Activated naive CD8-positive, alpha-beta T cell treated with anti-CD3 and anti-CD28 coated beads, Interleukin-2, amount 10 ng/mL, durations not matched to agents 7 days and 5 days (primary cell): ENCODE results near the gene PIP4K2A. TPM values are rescaled to one million over a fixed set of nuclear protein-coding genes. Genes with fewer than 3 reads are reported as not detected.

Source experiments
- ATAC-seq: fragments of 150-1000 bp; cut with Tn5 transposase; one replicate; pipeline ENCODE4 v1.10.0; 2021; ENCODE audit warnings: low read depth, moderate library complexity
- POLR2A ChIA-PET: fragments of 350-600 bp; sonication (Branson Sonifier 250); formaldehyde crosslinking; loops from one replicate; lab custom pipeline; 2021; ENCODE audit warnings: antibody characterized with exemption; lab: Charles Lee
- DNase-seq: peaks from one replicate; pipeline ENCODE4 v3.0.0; 2021
- H3K27ac Mint-ChIP-seq: one replicate; pipeline ENCODE4 v1.8.0; 2022; ENCODE audit warnings: mild to moderate bottlenecking, mixed read lengths
- H3K27me3 Mint-ChIP-seq: one replicate; pipeline ENCODE4 v1.8.0; 2022; ENCODE audit warnings: mild to moderate bottlenecking, moderate library complexity, mixed read lengths
- H3K36me3 Mint-ChIP-seq: one replicate; pipeline ENCODE4 v1.8.0; 2021; ENCODE audit warnings: mild to moderate bottlenecking, mixed read lengths
- H3K4me1 Mint-ChIP-seq: one replicate; pipeline ENCODE4 v1.8.0; 2021; ENCODE audit warnings: mixed read lengths
- H3K4me3 Mint-ChIP-seq: one replicate; pipeline ENCODE4 v1.8.0; 2022; ENCODE audit warnings: mild to moderate bottlenecking, moderate library complexity, mixed read lengths
- H3K9me3 Mint-ChIP-seq: one replicate; pipeline ENCODE4 v1.8.0; 2021; ENCODE audit warnings: mixed read lengths
- total RNA-seq, 2 experiments: library from RNA; stranded (reverse); gene quantifications; one replicate each; pipeline ENCODE4 v1.2.3, GENCODE V29; 2021

The PIP4K2A gene
- total RNA-seq, 2 experiments from 2014 or later, result 179 to 199 TPM

DNA sequence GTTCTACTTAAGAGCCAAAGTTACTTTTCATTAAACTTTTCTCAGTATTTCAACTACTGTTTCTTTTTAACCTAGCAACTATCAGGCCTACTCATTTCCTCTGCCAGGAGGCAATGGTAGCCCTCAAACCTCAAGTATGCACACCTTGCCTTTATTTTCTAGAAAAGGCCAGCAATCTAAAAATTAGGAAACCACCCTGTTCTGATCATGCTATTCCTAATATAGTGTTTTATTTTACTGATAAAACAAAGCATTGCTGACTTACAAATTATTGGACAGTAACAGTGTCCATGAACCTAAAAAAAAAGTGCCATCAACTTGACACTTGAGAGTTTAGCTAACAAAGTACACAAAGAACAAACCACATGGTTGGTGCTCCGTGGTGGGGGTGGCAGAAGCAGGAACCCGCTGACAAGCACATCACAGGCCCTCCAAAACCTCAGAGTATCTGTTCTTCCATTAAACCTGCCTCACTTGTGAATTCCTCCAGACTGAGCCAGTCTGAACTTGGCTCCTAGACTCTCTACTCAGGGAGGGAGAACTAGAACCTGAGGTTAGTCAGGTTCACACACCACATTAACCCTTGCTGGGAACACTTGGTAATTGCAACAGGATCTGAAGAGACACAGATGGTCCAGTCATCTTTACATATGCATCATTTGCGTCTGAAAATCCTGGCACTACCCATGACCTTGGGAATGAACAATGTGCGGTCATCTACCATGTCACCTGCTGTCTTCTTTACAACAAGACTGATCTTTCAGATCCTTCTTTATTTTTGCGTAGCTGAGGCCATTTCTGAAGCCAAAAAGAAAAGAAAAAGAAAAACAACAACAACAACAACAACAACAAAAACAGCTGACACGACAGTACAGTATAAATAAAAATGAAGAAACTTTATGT lies 31.9 kb downstream of the PIP4K2A start:
- peak; percentile 69 for DNase-seq
- H3K27me3 Mint-ChIP-seq, result no peaks in the 10 kb centered on the region
- H3K9me3 Mint-ChIP-seq, result no peaks in the 10 kb centered on the region
- H3K36me3 Mint-ChIP-seq, result peaks cover 11% of the 10 kb centered on the region
- H3K4me1 Mint-ChIP-seq, result peaks cover 80% of the 10 kb centered on the region
- H3K4me3 Mint-ChIP-seq, result peak overlapping the region; percentile 71
- peak overlapping the region; percentile 96 for H3K27ac Mint-ChIP-seq
- POLR2A ChIA-PET, result interaction anchor here (0.7 to 3.7 kb wide), 21 partner anchors 9 to 246 kb away, joined by 3 to 33 read pairs (median 5); partner anchors contain the start of gene PIP4K2A
- peak; percentile 54 for ATAC-seq

GRCh38 chr10:22681783-22682183 lies 32.6 kb downstream of the PIP4K2A start:
- Mint-ChIP-seq H3K36me3 (peaks cover 8% of the 10 kb centered on the region), H3K4me1 (peaks cover 81% of the 10 kb centered on the region), H3K27ac (peak overlapping the region; percentile 96), H3K27me3 (no peaks in the 10 kb centered on the region), H3K9me3 (no peaks in the 10 kb centered on the region), H3K4me3 (peak overlapping the region; percentile 71)
- POLR2A ChIA-PET, result interaction anchor here (0.7 to 3.7 kb wide), 19 partner anchors 10 to 678 kb away, joined by 3 to 33 read pairs (median 5); partner anchors contain the start of genes DNAJC1 and PIP4K2A
- DNase-seq (no peak), ATAC-seq (peak; percentile 63)

DNA sequence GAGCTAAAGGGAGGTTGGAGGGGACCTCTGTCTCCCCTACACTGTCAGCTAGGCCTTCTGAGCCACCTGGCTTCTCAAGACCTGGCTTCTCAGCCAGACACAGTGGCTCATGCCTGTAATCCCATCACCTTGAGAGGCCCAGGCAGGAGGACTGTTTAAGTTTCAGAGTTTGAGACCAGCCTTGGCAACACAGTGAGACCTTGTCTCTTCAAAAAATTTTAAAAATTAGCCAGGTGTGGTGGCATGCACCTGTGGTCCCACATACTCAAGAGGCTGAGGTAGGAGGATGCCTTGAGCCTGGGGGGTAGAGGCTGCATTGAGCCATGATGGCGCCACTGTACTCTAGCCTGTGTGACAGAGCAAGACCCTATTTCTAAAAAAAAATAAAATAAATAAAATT lies 33.1 kb downstream of the PIP4K2A start:
- POLR2A ChIA-PET, result interaction anchor here (0.5 to 3.7 kb wide), 17 partner anchors 10 to 678 kb away, joined by 3 to 33 read pairs (median 5); partner anchors contain the start of genes DNAJC1 and PIP4K2A
- H3K36me3 Mint-ChIP-seq, result peaks cover 9% of the 10 kb centered on the region
- peak overlapping the region; percentile 94 for H3K27ac Mint-ChIP-seq
- no peaks in the 10 kb centered on the region for H3K27me3 Mint-ChIP-seq
- no peak for DNase-seq
- peaks cover 85% of the 10 kb centered on the region for H3K4me1 Mint-ChIP-seq
- peak overlapping the region; percentile 68 for H3K4me3 Mint-ChIP-seq
- ATAC-seq, result no peak
- H3K9me3 Mint-ChIP-seq, result no peaks in the 10 kb centered on the region

- H3K9me3 Mint-ChIP-seq, result no peaks in the 10 kb centered on the region
- POLR2A ChIA-PET, result interaction anchor here (0.6 to 1.4 kb wide), 2 partner anchors 34 to 71 kb away, joined by 3 to 4 read pairs; partner anchors contain the start of gene PIP4K2A
- peak overlapping the region; percentile 76 for H3K27ac Mint-ChIP-seq
- H3K36me3 Mint-ChIP-seq, result peaks cover 14% of the 10 kb centered on the region
- no peaks in the 10 kb centered on the region for H3K27me3 Mint-ChIP-seq
- ATAC-seq, result no peak
- peaks cover 82% of the 10 kb centered on the region for H3K4me1 Mint-ChIP-seq
- H3K4me3 Mint-ChIP-seq, result peak overlapping the region; percentile 62
- DNase-seq, result no peak
Observed at GRCh38 chr10:22679608-22680007, 34.8 kb downstream of the PIP4K2A start.

GRCh38 chr10:22677333-22677732 lies 37.0 kb downstream of the PIP4K2A start:
- Mint-ChIP-seq H3K4me3 (peak overlapping the region; percentile 65), H3K9me3 (no peaks in the 10 kb centered on the region), H3K27me3 (no peaks in the 10 kb centered on the region), H3K27ac (peak overlapping the region; percentile 87), H3K36me3 (peaks cover 18% of the 10 kb centered on the region), H3K4me1 (peaks cover 74% of the 10 kb centered on the region)
- POLR2A ChIA-PET, result interaction anchor here (0.5 to 2.2 kb wide), 7 partner anchors 8 to 1152 kb away, joined by 4 to 10 read pairs (median 5); partner anchors contain the start of genes PIP4K2A and SKIDA1
- DNase-seq (no peak), ATAC-seq (no peak)

DNA sequence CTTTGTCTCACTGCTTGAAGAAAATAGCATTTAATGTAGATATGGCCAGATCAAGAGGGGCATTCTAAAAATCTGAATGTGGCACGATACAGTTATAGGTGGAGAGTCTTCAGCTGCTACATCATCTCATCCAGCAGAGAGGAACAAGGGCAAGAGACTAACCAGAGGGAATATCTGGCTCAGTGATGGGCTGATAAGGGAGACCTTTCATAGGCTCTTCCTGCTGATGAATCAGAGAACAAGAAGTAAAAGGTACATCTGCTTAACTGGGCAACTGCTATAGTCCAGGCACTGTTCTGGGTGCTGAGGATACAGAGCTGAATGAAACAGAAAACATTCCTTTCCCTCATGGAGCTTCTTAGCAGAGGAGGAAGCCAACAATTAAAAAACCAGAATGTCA lies 37.9 kb downstream of the PIP4K2A start:
- H3K27ac Mint-ChIP-seq, result peak overlapping the region; percentile 87
- DNase-seq (no peak), ATAC-seq (no peak)
- H3K4me1 Mint-ChIP-seq, result peaks cover 76% of the 10 kb centered on the region
- H3K9me3 Mint-ChIP-seq, result no peaks in the 10 kb centered on the region
- POLR2A ChIA-PET, result interaction anchor here (0.6 to 2.2 kb wide), 2 partner anchors 19 to 38 kb away, joined by 9 read pairs; partner anchors contain the start of gene PIP4K2A
- no peaks in the 10 kb centered on the region for H3K27me3 Mint-ChIP-seq
- peaks cover 18% of the 10 kb centered on the region for H3K36me3 Mint-ChIP-seq
- H3K4me3 Mint-ChIP-seq, result peak overlapping the region; percentile 58

DNA sequence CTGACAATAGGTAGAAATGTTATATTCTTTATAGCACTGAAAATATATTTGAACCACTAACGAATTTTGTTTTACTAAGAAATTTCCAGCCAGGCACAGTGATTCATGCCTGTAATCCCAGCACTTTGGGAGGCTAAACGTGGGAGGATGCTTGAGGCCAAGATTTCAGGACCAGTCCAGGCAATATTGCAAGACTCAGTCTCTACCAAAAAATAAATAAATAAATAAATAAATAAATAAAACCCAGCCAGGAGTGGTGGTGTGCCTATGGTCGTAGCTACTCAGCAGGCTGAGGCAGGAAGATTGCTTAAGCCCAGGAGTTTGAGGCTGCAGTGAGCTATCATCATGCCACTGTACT lies 39.8 kb downstream of the PIP4K2A start:
- no peak overlapping the region for H3K4me3 Mint-ChIP-seq
- no peaks in the 10 kb centered on the region for H3K9me3 Mint-ChIP-seq
- no peaks in the 10 kb centered on the region for H3K27me3 Mint-ChIP-seq
- H3K4me1 Mint-ChIP-seq, result peaks cover 76% of the 10 kb centered on the region
- ATAC-seq, result no peak
- no peak for DNase-seq
- POLR2A ChIA-PET, result interaction anchor here (0.7 kb wide), 1 partner anchor 353 kb away, joined by 4 read pairs; no protein-coding TSS in a partner anchor
- peaks cover 20% of the 10 kb centered on the region for H3K36me3 Mint-ChIP-seq
- H3K27ac Mint-ChIP-seq, result peak overlapping the region; percentile 40

- peaks cover 76% of the 10 kb centered on the region for H3K4me1 Mint-ChIP-seq
- DNase-seq, result no peak
- H3K36me3 Mint-ChIP-seq, result peaks cover 20% of the 10 kb centered on the region
- H3K27ac Mint-ChIP-seq, result peak overlapping the region; percentile 40
- no peak overlapping the region for H3K4me3 Mint-ChIP-seq
- POLR2A ChIA-PET, result interaction anchor here (0.7 kb wide), 1 partner anchor 352 kb away, joined by 4 read pairs; no protein-coding TSS in a partner anchor
- no peaks in the 10 kb centered on the region for H3K27me3 Mint-ChIP-seq
- no peaks in the 10 kb centered on the region for H3K9me3 Mint-ChIP-seq
- ATAC-seq, result no peak
Observed at GRCh38 chr10:22673785-22674572, 40.4 kb downstream of the PIP4K2A start.

- Mint-ChIP-seq H3K4me1 (peaks cover 75% of the 10 kb centered on the region), H3K4me3 (peak overlapping the region; percentile 52), H3K27ac (peak overlapping the region; percentile 54), H3K27me3 (no peaks in the 10 kb centered on the region), H3K9me3 (no peaks in the 10 kb centered on the region), H3K36me3 (peaks cover 18% of the 10 kb centered on the region)
- DNase-seq (no peak), ATAC-seq (no peak)
- POLR2A ChIA-PET, result no interaction called here
Observed at GRCh38 chr10:22673091-22673392, 41.3 kb downstream of the PIP4K2A start.

DNA sequence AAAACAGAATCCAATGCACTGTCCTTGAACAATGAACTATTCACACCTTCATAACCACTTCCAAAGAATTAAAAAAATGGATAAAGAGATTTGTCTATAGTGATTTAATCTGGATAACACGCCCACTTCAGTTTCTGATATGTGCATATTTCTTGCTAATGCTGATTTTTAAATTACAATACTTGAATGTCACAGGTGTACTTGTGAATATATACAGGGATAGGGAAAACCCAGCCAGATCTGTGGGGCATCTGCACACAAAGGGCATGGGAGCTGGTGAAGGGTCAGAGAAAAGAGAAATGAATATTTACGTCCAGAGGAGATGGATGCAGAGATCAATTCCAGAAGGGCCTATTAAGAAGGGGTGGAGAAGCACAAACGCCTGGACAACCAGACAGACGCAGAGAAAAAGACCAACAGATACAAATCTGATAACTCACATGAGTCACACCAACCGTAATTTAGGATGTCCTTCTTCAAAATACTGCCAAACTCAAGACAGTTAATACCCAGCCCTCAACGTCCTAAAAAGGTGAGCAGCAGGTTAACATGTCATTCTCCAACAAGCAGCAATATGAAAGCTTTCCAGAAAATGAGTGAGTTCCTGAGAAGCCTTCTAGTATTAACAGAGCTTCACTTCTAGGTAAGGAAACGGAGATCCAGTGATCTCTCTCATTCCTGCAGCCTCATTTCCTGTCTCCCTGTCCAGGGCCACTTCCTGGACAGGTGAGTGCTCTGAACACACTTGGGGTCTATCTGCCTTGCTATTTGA lies 41.9 kb downstream of the PIP4K2A start:
- no peak for ATAC-seq
- POLR2A ChIA-PET, result interaction anchor here (0.7 kb wide), 1 partner anchor 231 kb away, joined by 3 read pairs; no protein-coding TSS in a partner anchor
- H3K36me3 Mint-ChIP-seq, result peaks cover 18% of the 10 kb centered on the region
- H3K9me3 Mint-ChIP-seq, result no peaks in the 10 kb centered on the region
- H3K27ac Mint-ChIP-seq, result peak overlapping the region; percentile 54
- peaks cover 75% of the 10 kb centered on the region for H3K4me1 Mint-ChIP-seq
- no peak for DNase-seq
- H3K27me3 Mint-ChIP-seq, result no peaks in the 10 kb centered on the region
- peak overlapping the region; percentile 52 for H3K4me3 Mint-ChIP-seq

- H3K27me3 Mint-ChIP-seq, result no peaks in the 10 kb centered on the region
- peaks cover 70% of the 10 kb centered on the region for H3K4me1 Mint-ChIP-seq
- ATAC-seq (no peak), DNase-seq (no peak)
- no peaks in the 10 kb centered on the region for H3K9me3 Mint-ChIP-seq
- H3K4me3 Mint-ChIP-seq, result no peak overlapping the region
- POLR2A ChIA-PET, result interaction anchor here (0.6 kb wide), 1 partner anchor 11 kb away, joined by 3 read pairs; no protein-coding TSS in a partner anchor
- H3K36me3 Mint-ChIP-seq, result peaks cover 11% of the 10 kb centered on the region
- H3K27ac Mint-ChIP-seq, result no peak overlapping the region
Observed at GRCh38 chr10:22670788-22671187, 43.6 kb downstream of the PIP4K2A start.

DNA sequence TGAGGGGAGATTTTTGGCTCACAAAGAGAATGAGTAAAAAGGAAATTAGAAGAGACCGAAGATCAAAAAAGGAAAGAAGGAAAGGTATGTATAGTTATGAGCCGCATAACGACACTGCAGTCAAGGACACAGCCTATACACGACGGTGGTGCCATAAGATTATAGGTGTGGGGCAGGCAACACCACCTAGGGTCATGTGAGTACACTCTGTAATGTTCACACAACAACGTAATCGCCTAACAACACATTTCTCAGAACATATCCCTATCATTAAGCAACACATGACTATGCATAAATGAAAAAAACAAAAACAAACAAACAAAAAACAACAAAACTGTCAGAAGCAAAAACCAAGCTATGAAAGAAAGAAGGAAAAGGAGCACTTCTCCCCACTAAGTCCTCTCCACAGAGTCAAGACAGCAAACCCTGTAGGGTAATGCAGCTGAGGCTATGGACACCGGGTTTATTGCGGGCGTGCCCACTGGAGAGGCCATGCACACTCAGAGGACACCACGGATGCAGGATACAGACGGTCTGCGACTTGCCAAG lies 45.1 kb downstream of the PIP4K2A start:
- DNase-seq (no peak), ATAC-seq (peak; percentile 48)
- peak overlapping the region; percentile 78 for H3K27ac Mint-ChIP-seq

More for the DNA sequence above, 45.1 kb downstream of the PIP4K2A start:
- H3K27me3 Mint-ChIP-seq, result no peaks in the 10 kb centered on the region
- POLR2A ChIA-PET, result interaction anchor here (0.9 to 2.6 kb wide), 4 partner anchors 9 to 51 kb away, joined by 3 to 21 read pairs (median 4); no protein-coding TSS in a partner anchor
- peaks cover 7% of the 10 kb centered on the region for H3K36me3 Mint-ChIP-seq
- no peaks in the 10 kb centered on the region for H3K9me3 Mint-ChIP-seq
- peaks cover 71% of the 10 kb centered on the region for H3K4me1 Mint-ChIP-seq
- peak overlapping the region; percentile 70 for H3K4me3 Mint-ChIP-seq
